Endometrium (tissue), 2 donors: ENCODE results near the gene FTH1.

Source experiments
- FAIRE-seq: peaks from 2 replicates; lab custom pipeline; 2012; peaks lifted over from hg19 to GRCh38; lab: Jason Lieb, UNC
- donor health status: control.
- donor health status: control.

The FTH1 gene

GRCh38 chr11:61914471-61915171 is 52.8 kb downstream of the FTH1 start:
- FAIRE-seq: no peak
